GM10266 (cell line): Measurements from ENCODE around the gene RNASE8.
"Not testable (repeated sequence)": the region's sequence is repeated elsewhere in the genome, so short reads cannot be mapped to it uniquely, and the experiment has no call there.

Experiments used
- DNase-seq: peaks from one replicate; pipeline ENCODE4 v3.0.0; 2012; ENCODE audit errors: extremely low spot score
- TF ChIP-seq, protein P1 (sequence below): IDR thresholded peaks from 2 replicates; pipeline ENCODE4 v1.5.1; 2012; ENCODE audit warnings: mild to moderate bottlenecking, low read depth; ENCODE audit not compliant: control insufficient read depth, insufficient read depth; ENCODE audit errors: missing control alignments

Gene RNASE8

DNA sequence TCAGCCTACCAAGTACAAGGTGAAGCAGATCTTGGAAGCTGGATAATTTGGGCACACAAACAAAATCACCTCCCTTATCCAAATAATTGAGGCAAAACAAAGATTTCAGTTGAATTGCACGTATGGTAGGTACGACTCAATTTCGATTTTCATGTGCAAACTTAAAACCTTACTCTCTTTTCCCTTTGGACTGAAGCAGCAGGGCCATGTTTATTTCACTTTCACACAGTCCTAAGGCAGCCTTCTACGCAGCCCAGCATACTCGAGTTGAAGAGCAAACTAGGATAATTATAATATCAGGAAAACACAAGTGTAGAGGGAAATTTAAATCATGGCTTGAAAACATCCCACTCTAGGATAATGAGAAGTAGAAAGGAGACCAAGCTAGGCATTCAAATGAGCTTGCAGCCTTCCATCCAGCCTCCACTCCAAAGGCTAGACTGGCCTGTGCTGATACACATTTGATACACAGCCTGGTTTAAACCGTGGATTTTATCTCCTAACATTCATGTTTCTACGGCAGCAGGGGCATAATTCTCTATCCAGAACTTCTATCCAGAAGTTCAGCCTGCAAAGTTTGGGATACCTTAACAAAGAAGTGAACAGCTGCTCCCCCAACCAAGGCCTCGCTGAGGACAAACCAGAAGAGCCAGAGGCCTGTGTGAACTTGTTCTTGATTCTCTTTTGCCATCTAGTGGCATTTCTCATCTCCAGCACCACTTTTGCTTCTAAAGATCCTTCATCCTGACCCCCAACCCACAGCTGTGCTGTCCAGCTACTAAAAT is 17.8 kb upstream of the RNASE8 start:
- DNase-seq: peak; percentile 61
- TF ChIP-seq, protein P1, sequence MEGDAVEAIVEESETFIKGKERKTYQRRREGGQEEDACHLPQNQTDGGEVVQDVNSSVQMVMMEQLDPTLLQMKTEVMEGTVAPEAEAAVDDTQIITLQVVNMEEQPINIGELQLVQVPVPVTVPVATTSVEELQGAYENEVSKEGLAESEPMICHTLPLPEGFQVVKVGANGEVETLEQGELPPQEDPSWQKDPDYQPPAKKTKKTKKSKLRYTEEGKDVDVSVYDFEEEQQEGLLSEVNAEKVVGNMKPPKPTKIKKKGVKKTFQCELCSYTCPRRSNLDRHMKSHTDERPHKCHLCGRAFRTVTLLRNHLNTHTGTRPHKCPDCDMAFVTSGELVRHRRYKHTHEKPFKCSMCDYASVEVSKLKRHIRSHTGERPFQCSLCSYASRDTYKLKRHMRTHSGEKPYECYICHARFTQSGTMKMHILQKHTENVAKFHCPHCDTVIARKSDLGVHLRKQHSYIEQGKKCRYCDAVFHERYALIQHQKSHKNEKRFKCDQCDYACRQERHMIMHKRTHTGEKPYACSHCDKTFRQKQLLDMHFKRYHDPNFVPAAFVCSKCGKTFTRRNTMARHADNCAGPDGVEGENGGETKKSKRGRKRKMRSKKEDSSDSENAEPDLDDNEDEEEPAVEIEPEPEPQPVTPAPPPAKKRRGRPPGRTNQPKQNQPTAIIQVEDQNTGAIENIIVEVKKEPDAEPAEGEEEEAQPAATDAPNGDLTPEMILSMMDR: peak; percentile 57

DNA sequence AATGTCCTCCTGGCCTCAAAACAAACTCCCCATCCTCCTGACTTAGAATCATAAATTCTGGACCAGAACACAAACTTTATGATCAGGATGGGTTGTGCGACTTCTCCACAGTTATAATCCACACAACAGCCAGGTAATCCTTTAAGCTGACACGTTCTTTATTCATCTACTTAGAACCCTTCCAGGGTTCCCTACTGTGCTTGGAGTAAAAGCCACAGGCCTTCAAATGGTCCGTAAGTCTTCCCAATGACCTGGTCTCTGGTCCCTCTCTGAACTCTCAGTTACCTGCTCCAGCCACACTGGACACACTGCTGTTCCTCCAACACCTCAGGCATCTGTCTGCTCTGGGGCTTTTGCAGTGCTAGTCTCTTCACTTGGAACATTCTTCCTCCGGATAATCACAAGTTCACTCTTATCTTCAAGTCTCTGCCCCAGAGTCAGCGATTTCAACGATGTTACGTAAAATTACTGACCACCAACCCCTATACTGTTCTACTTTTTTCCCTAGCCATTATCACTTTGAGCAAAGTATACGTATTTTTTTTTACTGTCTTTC is 17.2 kb upstream of the RNASE8 start:
- DNase-seq: no peak
- TF ChIP-seq, protein P1: no peak

GRCh38 chr14:21040941-21041340 is 16.7 kb upstream of the RNASE8 start:
- not testable (repeated sequence) for DNase-seq

- no peak for DNase-seq
These were observed 15.8 kb upstream of the RNASE8 start, which contains the start of gene RNASE7 for GRCh38 chr14:21041676-21042433. Gene RNASE7 (plus strand): TSS chr14:21042362. CDS start chr14:21042993, 631 bp downstream.

GRCh38 chr14:21042918-21043317 is 14.7 kb upstream of the RNASE8 start:
- DNase-seq: no peak
- TF ChIP-seq, protein P1: no peak

More at GRCh38 chr14:21041676-21042433, 15.8 kb upstream of the RNASE8 start, which contains the start of gene RNASE7:
- TF ChIP-seq, protein P1: no peak

DNA sequence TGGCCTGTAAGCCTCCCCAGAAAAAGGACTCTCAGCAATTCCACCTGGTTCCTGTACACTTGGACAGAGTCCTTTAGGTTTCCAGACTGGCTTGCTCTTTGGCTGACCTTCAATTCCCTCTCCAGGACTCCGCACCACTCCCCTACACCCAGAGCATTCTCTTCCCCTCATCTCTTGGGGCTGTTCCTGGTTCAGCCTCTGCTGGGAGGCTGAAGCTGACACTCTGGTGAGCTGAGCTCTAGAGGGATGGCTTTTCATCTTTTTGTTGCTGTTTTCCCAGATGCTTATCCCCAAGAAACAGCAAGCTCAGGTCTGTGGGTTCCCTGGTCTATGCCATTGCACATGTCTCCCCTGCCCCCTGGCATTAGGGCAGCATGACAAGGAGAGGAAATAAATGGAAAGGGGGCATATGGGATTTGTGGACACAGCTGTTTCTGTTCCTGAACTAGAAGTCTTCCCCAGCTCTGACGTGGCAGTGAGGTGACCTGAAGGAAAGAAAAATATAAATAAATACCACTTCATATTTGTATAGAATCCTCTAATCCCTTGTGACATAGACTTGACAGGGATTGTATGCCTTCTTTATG is 14.1 kb upstream of the RNASE8 start:
- no peak for DNase-seq
- TF ChIP-seq, protein P1: no peak

GRCh38 chr14:21043974-21044618 is 13.5 kb upstream of the RNASE8 start:
- DNase-seq: no peak

More at GRCh38 chr14:21043974-21044618, 13.5 kb upstream of the RNASE8 start:
- TF ChIP-seq, protein P1: no peak
